Cardiac atrium fibroblast (primary cell): Measurements from ENCODE around the gene ZNF439. TPM values are rescaled to one million over a fixed set of nuclear protein-coding genes. Genes with fewer than 3 reads are reported as not detected.

ENCODE experiments used
- total RNA-seq: library from RNA; depleted of rRNA; stranded (reverse); fragments of >200 nt; gene quantifications from 2 replicates; pipeline ENCODE4 v1.2.3, GENCODE V29; 2015

ZNF439 gene
- total RNA-seq = 2.3 and 2.9 TPM in 2 replicates

DNA sequence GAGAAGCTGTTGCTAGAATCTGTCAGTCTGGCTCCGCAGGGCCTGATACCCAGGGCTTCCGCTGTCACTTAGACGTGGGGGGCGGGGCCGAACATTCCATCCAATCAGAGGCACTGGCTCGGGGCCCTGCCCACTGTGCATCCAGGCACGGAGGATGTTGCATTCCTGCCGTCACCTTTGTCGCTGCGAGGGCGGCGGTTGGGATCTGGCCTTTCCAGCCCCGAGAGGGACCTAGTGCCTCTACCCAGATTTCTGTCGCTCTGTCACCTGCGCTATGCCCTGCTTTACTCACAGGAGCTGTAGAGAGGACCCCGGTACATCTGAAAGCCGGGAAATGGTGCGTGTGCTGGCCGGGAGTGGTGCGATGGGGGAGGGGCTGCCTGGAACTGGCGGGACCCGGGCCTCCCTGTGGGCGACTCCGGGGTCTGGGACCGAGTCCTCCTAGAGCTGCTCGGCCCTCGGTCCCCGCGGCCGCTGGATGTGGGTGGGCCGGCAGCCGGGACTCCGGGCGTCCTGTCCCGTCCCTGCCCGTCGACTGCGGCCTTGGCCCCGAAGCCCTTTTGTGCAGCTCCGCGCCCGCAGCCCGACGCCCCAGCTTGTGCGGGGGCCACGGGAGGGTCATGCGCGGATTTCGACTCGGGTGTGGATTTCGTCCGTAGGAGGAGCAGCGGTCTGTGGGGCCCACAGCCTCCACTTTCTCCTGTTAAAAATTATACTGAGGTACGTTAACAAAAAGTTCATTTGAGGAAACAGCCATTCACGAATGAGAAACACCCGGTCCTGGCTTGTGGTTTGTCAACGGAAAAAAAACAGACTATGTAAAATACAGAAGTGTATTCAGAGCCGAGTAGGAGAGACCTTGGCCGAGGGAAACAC lies at the start of gene ZNF439:
ZNF439 (plus strand) TSS at position 133 of the 876 bp plus-strand sequence; CDS start at position 275, 142 bp downstream.

DNA sequence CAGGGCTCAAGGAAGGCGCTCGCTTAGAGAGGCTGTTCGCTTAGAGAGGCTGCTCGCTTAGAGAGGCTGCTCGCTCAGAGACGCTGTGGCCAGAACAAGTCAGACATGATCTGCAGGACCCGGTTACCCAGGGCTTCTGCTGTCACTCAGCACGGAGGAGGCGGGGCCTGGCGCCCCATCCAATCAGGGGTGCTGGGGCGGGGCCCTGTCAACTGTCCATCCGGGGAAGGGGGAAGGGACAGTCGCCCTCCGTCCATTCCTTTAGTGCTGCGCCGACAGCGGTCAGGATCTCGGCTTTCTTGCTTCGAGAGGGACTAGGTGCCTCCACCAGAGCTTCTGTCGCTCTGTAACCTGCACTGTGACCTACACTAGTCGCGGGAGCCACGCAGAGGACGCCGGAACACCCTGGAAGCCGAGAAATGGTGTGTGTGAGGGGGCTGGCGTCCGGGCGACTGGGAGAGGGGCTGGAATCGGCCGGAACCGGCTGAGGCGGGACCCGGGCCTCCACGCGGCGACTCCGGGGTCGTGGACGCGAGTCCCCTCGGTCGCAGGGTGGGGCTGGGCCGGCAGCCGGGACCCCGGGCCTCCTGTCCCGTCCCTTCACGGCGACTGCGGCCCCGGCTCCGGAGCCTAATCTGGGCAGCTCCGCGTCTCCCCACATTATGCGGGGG lies 34.4 kb upstream of the ZNF439 start, which contains the start of gene ZNF440:
ZNF440 (plus strand) TSS at position 245 of the 671 bp plus-strand sequence; CDS start at position 420, 175 bp downstream.

DNA sequence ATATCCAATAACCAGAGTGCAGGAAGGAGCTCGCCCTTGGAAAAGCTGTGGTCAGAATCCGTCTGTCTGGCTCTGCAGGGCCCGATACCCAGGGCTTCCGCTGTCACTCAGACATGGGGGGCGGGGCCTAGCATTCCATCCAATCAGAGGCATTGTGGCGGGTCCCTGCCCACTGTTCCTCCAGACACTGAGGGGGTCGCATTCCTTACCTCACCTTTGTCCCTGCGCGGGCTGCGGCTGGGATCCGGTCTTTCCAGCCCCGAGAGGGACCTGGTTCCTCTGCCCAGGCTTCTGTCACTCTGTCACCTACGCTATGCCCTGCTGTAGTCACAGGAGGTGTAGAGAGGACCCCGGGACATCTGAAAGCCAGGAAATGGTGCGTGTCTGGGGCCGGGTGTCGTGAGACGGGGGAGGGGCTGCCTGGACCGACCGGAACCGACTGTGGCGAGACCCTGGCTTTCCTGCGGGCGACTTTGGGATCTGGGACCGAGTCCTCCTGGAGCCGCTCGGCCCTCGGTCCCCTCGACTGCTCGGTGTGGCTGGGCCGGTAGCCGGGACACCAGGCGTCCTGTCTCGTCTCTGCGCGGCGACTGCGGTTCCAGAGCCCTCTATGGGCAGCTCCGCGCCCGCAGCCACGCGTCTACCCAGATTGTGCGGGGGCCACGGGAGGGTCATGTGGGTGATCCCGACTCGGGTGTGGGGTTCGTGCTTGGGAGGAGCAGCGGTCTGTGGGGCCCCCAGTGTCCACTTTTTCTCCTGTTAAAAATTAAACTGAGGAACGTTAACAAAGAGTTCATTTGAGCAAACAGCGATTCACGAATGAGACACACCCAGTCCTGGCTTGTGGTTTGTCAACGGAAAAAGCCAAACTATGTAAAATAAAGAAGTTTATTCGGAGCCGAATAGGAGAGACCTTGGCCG lies 39.3 kb downstream of the ZNF439 start, which contains the start of gene ZNF69:
ZNF69 (plus strand) TSS at position 172 of the 921 bp plus-strand sequence; CDS start at position 314, 142 bp downstream.

Other genes with a start within 250 kb of the ZNF439 start
- 2.7 and 5.2 TPM in 2 replicates for gene ZNF823, start 109.8 kb upstream of the ZNF439 start, total RNA-seq
- 2.3 and 2.9 TPM in 2 replicates for gene ZNF441, start 81.7 kb upstream of the ZNF439 start, total RNA-seq
- 0.97 and 1.1 TPM in 2 replicates for gene ZNF491, start 50.2 kb upstream of the ZNF439 start, total RNA-seq
- 4.9 and 7.3 TPM in 2 replicates for gene ZNF440, start 34.5 kb upstream of the ZNF439 start, total RNA-seq
- 2.3 and 4.2 TPM in 2 replicates for gene ZNF69, start 39.1 kb downstream of the ZNF439 start, total RNA-seq
- 2.9 and 3.1 TPM in 2 replicates for gene ZNF700, start 76.4 kb downstream of the ZNF439 start, total RNA-seq
- 0.36 and 2.8 TPM in 2 replicates for gene ZNF763, start 116.3 kb downstream of the ZNF439 start, total RNA-seq
- gene ZNF433, start 187.0 kb downstream of the ZNF439 start, total RNA-seq = 2.9 and 6.6 TPM in 2 replicates
- 0.36 and 0.49 TPM in 2 replicates for gene ZNF878, start 204.2 kb downstream of the ZNF439 start, total RNA-seq
- gene ZNF844, start 216.0 kb downstream of the ZNF439 start, total RNA-seq = 2.4 and 5.2 TPM in 2 replicates